Upper lobe of left lung (tissue), 4 donors: ENCODE data around the gene SHLD1.

ENCODE experiments used
- POLR2A ChIP-seq, 4 donors: fragments of 450-650 bp; IDR thresholded peaks; one replicate each; pipeline ENCODE4 v1.5.1; 2016 to 2017; ENCODE audit warnings: antibody characterized with exemption in 4 of 4, mild to moderate bottlenecking in 2 of 4
- TF ChIP-seq, protein P1 (sequence below), 6 experiments: fragments of 450-650 bp in 4 of 6; fragments of 200-600 bp in 2 of 6; sonication (generic) in 2 of 6; IDR thresholded peaks; one replicate each; pipeline ENCODE4 v1.5.1; 2016 to 2019; ENCODE audit warnings: antibody characterized with exemption in 6 of 6

DNA sequence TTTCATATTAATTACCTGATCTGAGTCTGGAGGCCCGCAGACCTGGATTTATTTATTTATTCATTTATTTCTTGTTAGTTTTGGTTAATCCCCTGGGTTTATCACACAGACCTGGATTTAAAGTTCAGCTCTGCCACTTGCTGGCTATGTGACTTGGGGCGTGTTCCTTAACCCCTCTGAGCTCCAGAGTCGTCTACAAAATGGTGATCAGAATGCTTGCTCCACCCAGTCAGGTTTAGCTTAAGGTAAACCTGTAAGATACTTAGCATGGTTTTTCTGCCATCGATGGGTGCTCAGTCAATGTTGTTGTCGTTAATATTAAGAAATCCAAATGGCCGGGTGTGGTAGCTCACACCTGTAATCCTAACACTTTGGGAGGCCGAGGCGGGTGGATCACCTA lies 23.4 kb downstream of the SHLD1 start:
- TF ChIP-seq POLR2A (IDR thresholded peaks at IDR 0.05): no peak
- TF ChIP-seq, protein P1, sequence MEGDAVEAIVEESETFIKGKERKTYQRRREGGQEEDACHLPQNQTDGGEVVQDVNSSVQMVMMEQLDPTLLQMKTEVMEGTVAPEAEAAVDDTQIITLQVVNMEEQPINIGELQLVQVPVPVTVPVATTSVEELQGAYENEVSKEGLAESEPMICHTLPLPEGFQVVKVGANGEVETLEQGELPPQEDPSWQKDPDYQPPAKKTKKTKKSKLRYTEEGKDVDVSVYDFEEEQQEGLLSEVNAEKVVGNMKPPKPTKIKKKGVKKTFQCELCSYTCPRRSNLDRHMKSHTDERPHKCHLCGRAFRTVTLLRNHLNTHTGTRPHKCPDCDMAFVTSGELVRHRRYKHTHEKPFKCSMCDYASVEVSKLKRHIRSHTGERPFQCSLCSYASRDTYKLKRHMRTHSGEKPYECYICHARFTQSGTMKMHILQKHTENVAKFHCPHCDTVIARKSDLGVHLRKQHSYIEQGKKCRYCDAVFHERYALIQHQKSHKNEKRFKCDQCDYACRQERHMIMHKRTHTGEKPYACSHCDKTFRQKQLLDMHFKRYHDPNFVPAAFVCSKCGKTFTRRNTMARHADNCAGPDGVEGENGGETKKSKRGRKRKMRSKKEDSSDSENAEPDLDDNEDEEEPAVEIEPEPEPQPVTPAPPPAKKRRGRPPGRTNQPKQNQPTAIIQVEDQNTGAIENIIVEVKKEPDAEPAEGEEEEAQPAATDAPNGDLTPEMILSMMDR (IDR thresholded peaks at IDR 0.05): no peak
